ENCODE measurements around the gene HEMK1. TPM values are rescaled to one million over a fixed set of nuclear protein-coding genes. Genes with fewer than 3 reads are reported as not detected.

HEMK1 gene
- total and polyA plus RNA-seq, 2 of the 4 experiments (the other 2 are of a cell fraction): 17.2 to 20.8 TPM

- H2AK9ac ChIP-seq (replicated peaks; ENCODE audit: low read depth, low read length, poor library complexity): peak overlapping the region; percentile 69
- POLR2A ChIA-PET (ENCODE audit: unreplicated experiment): no interaction called here
- no peak overlapping the region for H3K4me3 ChIP-seq (ENCODE audit: insufficient read depth, low read depth, low read length)
- H3K79me1 ChIP-seq (ENCODE audit: low read depth in 1 of 2, low read length in 2 of 2): peaks cover 0 to 9% of the 10 kb centered on the region in 2 experiments; a peak in 2 of 4 replicates
- H3K9ac ChIP-seq (ENCODE audit: low read depth, low read length): no peak overlapping the region
- no peak overlapping the region for H4K91ac ChIP-seq (ENCODE audit: insufficient read depth, low read depth, low read length)
- in situ Hi-C loops (cut with MboI; ENCODE audit: low sequenced_read_pairs): no loop called here
- H3K18ac ChIP-seq (ENCODE audit: low read depth, low read length): no peak overlapping the region
- no peak overlapping the region for H3K27ac ChIP-seq (ENCODE audit: insufficient read depth, low read length)
- peaks cover 4% of the 10 kb centered on the region for H4K20me1 ChIP-seq (ENCODE audit: insufficient read depth, low read length)
- intact Hi-C loops (cut with micrococcal nuclease): no loop called here
- H2BK20ac ChIP-seq (ENCODE audit: low read depth, low read length): no peak overlapping the region
- no peaks in the 10 kb centered on the region for H3K9me3 ChIP-seq (ENCODE audit: control insufficient read depth, insufficient read depth, low read length)
- no peak overlapping the region for H2AFZ ChIP-seq (replicated peaks; ENCODE audit: low read length, poor library complexity)
- H3K56ac ChIP-seq (ENCODE audit: extremely low read depth, insufficient read depth, low read length): no peak overlapping the region
- no peak overlapping the region for H4K5ac ChIP-seq (ENCODE audit: low read depth, low read length)
- CTCF ChIA-PET: no interaction called here
- no peak overlapping the region for H2AK5ac ChIP-seq (ENCODE audit: low read depth, low read length)
- no TSS peak for BruUV-seq (replicated peaks)
- H2BK5ac ChIP-seq (ENCODE audit: low read depth, low read length, poor library complexity, severe bottlenecking): no peak overlapping the region
- no peak overlapping the region for H2BK15ac ChIP-seq (ENCODE audit: low read depth, low read length)
- TF ChIP-seq, protein P1, sequence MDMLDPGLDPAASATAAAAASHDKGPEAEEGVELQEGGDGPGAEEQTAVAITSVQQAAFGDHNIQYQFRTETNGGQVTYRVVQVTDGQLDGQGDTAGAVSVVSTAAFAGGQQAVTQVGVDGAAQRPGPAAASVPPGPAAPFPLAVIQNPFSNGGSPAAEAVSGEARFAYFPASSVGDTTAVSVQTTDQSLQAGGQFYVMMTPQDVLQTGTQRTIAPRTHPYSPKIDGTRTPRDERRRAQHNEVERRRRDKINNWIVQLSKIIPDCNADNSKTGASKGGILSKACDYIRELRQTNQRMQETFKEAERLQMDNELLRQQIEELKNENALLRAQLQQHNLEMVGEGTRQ (IDR thresholded peaks at IDR 0.05; ENCODE audit: low read depth, low read length): no peak
- TF ChIP-seq CEBPB (IDR thresholded peaks at IDR 0.05; ENCODE audit: low read depth, low read length) (no peak), RAD21 (IDR thresholded peaks at IDR 0.05; ENCODE audit: low read length) (no peak), BHLHE40 (IDR thresholded peaks at IDR 0.05; ENCODE audit: low read depth, low read length) (no peak), CTCF (conservative IDR thresholded peaks at IDR 0.05; ENCODE audit: low read depth, low read length) (no peak), MAZ (IDR thresholded peaks at IDR 0.05; ENCODE audit: borderline replicate concordance, low read depth, low read length) (no peak), POLR2A (IDR thresholded peaks at IDR 0.05; ENCODE audit: low read depth, low read length) (no peak), MXI1 (IDR thresholded peaks at IDR 0.05; ENCODE audit: borderline replicate concordance, low read depth, low read length) (no peak), SMC3 (IDR thresholded peaks at IDR 0.05; ENCODE audit: low read depth, low read length) (no peak), FOS (IDR thresholded peaks at IDR 0.05; ENCODE audit: low read depth, low read length) (no peak), CHD1 (IDR thresholded peaks at IDR 0.05; ENCODE audit: low read depth, low read length) (no peak), RCOR1 (IDR thresholded peaks at IDR 0.05; ENCODE audit: insufficient replicate concordance, low read length) (no peak), RFX5 (IDR thresholded peaks at IDR 0.05; ENCODE audit: low read depth, low read length) (no peak), NFE2L2 (IDR thresholded peaks at IDR 0.05; ENCODE audit: low read depth, low read length) (no peak), MAFK (IDR thresholded peaks at IDR 0.05; ENCODE audit: low read depth, low read length) (no peak)
- TF ChIP-seq, protein P2, sequence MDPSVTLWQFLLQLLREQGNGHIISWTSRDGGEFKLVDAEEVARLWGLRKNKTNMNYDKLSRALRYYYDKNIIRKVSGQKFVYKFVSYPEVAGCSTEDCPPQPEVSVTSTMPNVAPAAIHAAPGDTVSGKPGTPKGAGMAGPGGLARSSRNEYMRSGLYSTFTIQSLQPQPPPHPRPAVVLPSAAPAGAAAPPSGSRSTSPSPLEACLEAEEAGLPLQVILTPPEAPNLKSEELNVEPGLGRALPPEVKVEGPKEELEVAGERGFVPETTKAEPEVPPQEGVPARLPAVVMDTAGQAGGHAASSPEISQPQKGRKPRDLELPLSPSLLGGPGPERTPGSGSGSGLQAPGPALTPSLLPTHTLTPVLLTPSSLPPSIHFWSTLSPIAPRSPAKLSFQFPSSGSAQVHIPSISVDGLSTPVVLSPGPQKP (IDR thresholded peaks at IDR 0.05; ENCODE audit: borderline replicate concordance, low read depth, low read length): no peak
- no peak overlapping the region for H3K14ac ChIP-seq (replicated peaks; ENCODE audit: low read depth, low read length)
- H3K27me3 ChIP-seq (ENCODE audit: control insufficient read depth, insufficient read depth, low read length): no peaks in the 10 kb centered on the region
- H3K4me1 ChIP-seq (ENCODE audit: control insufficient read depth, insufficient read depth, low read length): peaks cover 3% of the 10 kb centered on the region
- no peak overlapping the region for H3K23ac ChIP-seq (ENCODE audit: low read depth, low read length)
- DNase-seq (no peak), ATAC-seq (ENCODE audit: low read depth) (no peak)
- H3K36me3 ChIP-seq (ENCODE audit: control insufficient read depth, insufficient read depth, low read length): no peaks in the 10 kb centered on the region
- H3K9me1 ChIP-seq (ENCODE audit: insufficient read depth, low read length): peaks cover 22% of the 10 kb centered on the region
- dilution Hi-C loops (cut with HindIII; ENCODE audit: low sequenced_read_pairs, unreplicated experiment): no loop called here
- 100% methylated on average over 1 of the region's 7 CpGs; no CpG with 5 or more reads in 1 of the 2 experiments for WGBS, 2 experiments (ENCODE audit: extremely low coverage in 2 of 2, insufficient read length in 1 of 2)
- H3K4ac ChIP-seq (ENCODE audit: low read depth, low read length): no peak overlapping the region
- no peak overlapping the region for H4K8ac ChIP-seq (ENCODE audit: low read depth in 2 of 2, low read length in 2 of 2)
- H2BK120ac ChIP-seq (ENCODE audit: low read depth, low read length): no peak overlapping the region
- H3K4me2 ChIP-seq (ENCODE audit: low read depth, low read length): no peak overlapping the region
These were observed 61.6 kb downstream of the HEMK1 start for GRCh38 chr3:50630877-50631276.
